GM04503 (cell line): ENCODE data around the gene GPBAR1.
A peak's percentile ranks its signal among the peaks of the same experiment; 100 is the strongest.
"Not testable (repeated sequence)": the region's sequence is repeated elsewhere in the genome, so short reads cannot be mapped to it uniquely, and the experiment has no call there.

ENCODE experiments used
- DNase-seq: peaks from one replicate; pipeline ENCODE4 v3.0.0-alpha.2; 2012; ENCODE audit warnings: low read depth

GPBAR1 gene

DNA sequence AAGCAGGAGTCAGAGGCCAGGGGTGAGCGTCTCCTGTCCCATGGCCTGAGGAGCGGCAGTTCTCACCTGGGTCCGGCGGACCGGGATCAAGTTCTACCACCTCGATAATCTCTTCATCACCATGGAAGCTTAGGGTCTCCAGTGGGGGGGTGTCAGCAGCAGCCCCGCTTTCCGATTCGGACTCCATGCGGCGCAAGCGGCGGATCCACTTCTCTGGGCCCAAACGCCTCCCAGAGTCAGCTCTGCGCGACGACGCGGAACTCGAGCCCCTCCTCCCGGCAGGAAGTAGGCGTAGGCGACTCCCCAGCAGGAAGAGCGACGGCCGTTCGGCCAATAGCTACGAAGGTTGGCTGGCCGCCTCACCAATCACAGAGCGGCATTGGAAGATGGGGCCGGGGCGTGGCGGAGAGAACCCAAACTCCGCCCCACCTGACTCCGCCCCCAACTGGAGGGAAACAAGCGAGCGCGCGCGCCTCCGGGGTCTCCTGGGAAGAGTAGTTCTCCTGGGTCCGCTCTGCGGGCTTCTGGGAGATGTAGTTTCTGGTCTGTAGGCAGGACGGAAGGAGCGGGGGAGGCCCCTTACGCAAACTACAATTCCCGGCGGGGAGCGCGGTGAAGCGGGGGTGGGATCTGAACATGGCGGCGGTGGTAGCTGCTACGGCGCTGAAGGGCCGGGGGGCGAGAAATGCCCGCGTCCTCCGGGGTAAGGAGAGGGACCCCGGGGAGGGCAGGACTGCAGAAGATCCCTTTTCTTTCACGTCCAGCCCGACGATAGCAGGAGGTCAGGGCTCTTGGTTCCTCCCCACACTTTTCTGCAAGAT lies 9.3 kb downstream of the GPBAR1 start, which contains the start of the genes AAMP and PNKD:
AAMP (minus strand) TSS at position 238 of the 821 bp plus-strand sequence; CDS start at position 187, 51 bp downstream.
PNKD (plus strand) TSS at position 620 of the 821 bp plus-strand sequence; CDS start at position 637, 17 bp downstream.
- DNase-seq: peak; percentile 97

DNA sequence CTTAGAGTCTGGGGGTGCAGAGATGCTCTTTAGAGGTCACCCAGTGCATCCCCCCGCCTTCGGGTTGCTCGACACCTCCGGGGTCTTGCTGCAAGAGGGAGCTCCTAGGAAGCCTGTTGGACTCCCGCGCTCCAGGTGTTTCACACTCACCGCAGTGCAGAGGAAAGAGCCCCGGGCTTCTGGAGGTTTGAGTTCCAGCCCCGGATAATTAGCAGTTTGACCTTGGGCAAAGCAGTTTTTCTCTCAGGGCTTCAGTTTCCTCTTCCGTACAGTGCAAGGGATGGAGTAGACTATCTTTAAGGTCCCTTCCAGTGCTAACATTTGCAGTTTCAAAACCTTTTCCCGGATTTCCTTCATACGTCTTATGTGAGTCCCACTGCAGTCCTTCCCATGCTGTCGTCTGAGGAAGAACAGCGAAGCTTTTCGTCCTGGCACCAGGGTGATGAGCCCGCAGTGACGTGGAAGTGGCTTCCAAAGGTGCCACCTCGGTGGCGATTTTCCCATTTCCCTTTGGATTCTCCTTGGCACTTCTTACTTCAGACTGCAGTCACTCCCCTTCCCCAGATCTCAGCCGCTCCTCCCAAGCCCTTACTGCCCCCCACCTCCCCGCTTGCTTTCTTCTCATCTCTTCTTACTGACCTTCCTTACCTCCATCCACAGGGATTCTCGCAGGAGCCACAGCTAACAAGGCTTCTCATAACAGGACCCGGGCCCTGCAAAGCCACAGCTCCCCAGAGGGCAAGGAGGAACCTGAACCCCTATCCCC lies 10.1 kb downstream of the GPBAR1 start:
- DNase-seq: no peak

DNA sequence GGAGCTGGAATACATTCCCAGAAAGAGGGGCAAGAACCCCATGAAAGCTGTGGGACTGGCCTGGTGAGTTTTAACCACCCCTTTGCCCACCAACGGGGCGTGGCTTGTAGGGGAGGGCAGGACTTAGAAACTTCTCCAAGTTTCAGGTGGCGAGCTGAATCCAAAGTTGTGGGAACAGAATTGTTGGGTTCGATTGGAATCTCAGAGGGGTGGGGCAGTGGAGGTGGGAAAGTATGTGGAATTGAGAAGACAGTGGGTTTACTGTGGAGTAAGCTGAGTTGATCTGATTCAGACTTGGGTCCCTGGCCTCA lies 10.6 kb downstream of the GPBAR1 start:
- no peak for DNase-seq

DNA sequence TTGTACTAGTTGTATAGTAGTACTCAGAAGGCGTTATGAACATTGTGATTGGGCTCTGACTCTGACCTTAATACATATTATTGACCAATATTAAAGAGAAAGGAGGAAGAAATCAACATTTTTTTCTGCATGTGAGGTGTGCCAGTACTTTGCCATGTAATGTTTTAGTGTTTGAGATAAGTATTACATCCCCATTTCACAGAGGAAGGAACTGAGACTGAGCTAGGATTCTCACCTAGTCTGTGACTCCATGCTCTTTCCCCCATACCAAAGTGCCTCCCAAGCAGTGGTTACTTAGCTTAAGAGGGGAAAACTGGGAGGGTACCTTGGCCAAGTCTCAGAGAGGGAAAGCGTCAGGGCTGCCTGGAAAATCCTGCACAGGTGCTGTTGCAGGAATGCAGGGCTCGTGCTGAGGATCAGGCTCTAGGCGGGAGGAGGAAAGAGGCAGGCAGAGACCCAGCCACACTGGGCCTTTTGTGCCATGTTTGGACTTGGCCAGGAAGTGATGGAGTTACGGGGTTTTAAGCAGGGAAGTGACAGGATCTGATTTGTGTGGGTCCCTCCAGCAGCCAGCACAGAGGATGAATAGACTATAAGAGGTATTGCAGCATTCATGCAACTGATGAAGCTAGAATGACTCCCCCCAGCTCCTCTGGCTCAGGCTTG lies 11.2 kb downstream of the GPBAR1 start:
- DNase-seq: no peak

DNA sequence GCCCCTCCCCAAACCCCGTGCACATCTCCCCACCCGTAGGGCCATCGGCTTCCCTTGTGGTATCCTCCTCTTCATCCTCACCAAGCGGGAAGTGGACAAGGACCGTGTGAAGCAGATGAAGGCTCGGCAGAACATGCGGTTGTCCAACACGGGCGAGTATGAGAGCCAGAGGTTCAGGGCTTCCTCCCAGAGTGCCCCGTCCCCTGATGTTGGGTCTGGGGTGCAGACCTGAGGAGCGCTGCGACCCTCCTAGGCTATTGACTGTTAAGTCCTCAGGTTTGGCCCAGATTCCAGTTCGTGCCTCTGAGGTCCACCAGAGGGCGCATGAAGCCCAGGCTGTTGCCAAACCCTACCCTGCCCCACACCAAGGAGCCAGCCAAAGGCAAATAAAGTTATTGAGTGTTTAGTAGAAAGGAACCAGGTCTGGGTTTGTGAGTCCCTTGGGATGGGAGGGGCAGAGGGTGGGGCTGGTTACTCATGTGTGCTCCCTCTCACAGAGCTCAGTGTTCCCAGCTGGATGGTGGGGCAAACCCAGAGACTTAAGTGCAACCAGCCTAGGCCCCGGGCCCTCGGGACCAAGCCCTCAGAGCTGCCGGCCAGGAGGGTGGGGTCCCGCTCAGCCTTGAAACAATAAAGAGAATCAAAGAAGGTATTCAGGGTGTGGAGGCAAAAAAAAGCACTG lies 11.9 kb downstream of the GPBAR1 start:
- DNase-seq: peak; percentile 89

DNA sequence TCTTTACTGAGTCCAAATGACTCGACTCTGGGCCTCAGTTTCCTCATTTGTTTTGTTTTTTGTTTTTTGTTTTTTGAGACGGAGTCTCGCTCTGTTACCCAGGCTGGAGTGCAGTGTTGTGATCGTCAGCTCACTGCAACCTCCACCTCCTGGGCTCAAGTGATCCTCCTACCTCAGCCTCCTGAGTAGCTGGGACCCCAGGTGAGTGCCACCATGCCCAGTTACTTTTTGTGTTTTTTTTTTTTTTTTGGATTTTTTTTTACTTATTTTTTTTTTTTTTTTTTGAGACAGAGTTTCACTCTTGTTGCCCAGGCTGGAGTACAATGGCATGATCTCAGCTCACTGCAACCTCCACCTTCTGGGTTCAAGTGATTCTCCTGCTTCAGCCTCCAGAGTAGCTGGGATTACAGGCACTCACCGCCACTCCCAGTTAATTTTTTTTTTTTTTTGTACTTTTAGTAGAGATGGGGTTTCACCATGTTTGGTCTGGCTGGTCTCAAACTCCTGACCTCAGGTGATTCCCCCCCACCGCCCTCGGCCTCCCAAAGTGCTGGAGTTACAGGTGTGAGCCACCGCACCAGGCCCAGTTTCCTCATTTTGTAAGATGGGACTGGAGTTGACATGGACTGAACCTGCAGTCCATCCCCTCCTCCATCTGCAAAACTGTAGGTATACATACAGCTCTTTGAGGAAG lies 12.5 kb downstream of the GPBAR1 start:
- not testable (repeated sequence) for DNase-seq

DNA sequence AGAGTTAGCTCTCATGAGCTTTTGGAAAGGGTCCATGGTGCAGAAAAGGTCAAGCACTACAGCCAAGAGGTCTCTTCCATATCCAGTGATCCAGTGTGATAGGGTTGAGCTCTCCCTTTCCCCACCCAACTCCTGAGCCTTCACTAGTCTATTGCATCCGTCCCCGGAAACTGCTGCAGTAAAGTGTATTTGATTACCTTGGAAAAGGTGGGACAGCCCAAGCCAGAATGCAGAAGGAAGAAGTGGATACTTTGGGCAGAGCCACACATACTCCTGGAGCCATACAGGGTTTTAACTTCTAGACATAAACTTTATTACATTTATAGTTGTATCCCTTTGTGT lies 13.1 kb downstream of the GPBAR1 start:
- DNase-seq: no peak

DNA sequence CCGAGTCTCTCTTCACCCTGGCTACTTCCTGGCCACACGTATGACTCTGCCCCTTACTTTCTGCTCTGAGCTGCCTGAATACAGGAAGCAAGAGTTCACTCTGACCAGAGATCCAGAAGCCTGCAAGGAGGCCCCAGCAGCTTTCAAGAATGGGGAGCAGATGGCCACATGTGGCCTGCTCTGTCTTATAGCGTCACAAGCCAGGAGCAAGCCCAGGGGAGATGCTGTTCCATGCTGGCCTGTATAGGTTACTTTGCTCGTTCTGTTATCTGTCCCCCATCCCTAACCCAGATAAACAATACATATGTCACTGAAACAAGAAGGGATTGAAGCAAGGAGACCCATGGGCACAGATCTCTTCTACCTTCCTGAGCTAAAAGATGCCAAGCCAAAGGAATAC lies 13.8 kb downstream of the GPBAR1 start:
- no peak for DNase-seq

DNA sequence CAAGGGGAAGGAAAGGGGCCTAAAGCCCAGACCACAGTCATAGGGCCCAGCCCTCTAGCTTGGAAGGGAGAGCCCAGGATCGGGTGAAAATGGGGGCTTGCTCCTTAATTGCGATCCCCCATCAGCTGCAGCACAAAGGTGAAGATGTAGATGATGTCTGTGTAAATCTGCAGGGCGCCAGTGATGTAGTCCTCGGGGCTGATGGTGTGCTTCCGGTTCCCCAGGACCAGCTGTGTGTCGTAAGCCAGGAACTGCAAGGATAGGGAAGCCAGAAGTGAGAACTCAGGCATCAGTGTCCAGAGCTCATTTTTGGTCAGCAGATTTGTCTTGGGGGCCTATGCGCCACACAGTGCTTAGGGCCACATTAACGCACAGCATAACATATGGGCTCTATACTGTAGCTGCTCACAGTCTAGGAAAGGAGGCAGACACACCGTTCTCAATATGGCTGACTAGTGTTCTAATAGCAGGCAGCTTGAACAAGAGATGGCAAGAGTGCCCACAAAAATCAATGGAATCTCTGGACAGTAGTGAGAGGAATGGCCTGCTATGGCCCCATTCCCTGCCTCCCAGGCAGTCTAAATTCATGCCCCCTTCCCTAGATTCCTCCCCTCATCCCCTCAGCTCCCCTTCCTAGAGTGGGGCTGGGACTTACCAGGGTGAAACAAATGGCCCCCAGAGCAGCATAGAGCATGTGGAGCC lies 14.7 kb downstream of the GPBAR1 start:
- DNase-seq: no peak

DNA sequence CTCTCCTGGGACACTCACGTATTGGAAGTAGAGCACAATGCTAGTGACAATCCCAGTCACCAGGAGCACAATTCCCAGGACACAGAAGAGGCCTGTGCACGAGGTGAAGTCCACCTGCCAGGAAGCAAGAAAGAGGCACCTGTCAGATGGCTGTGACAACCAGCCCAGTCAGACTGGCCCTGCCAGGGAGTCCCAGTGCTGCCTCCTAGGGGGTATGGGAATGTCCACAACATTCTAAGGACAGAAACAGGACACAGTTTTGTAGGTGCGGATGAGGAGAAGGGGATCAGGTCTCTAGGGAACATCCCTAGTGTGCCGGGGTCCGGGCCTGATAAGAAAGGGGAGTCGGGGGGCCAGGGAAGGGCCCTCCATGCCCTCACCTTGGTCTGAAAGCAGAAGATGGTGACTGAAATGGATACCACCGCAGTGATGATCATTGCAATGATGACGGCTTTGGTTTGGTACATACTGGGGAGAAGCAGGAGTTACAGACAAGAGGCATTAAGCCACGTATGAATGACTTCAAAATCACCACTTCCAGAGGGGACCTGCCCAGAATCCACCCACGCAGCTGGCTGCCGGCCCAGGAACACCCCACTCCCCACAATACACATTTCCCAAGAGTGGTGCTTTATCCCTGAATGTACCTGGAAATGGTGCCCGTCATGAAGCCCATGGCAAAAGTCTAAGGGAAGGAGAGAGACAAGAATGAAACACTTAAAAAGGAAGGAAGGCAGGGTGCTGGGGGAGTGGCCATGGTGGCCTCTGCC lies 16.4 kb downstream of the GPBAR1 start:
- no peak for DNase-seq

DNA sequence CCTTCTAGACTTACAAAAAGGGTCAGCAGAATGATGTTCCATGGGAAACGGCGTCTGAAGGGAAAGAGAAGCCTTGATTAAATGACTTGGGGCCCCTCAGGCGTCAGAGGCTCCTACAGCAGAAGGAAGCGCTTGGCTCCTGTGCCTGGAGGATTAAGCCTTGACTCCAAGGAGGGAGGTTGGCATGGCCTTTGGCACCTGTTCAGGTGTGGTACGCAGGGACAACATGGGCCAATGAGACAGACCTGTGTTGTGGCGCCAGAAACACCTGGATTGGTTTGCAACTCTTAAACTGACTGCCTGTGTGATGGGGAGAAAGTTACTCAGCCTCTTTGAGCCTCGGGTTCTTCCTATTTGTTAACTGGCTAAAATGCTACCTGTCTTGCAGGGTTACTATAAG lies 17.1 kb downstream of the GPBAR1 start:
- no peak for DNase-seq

DNA sequence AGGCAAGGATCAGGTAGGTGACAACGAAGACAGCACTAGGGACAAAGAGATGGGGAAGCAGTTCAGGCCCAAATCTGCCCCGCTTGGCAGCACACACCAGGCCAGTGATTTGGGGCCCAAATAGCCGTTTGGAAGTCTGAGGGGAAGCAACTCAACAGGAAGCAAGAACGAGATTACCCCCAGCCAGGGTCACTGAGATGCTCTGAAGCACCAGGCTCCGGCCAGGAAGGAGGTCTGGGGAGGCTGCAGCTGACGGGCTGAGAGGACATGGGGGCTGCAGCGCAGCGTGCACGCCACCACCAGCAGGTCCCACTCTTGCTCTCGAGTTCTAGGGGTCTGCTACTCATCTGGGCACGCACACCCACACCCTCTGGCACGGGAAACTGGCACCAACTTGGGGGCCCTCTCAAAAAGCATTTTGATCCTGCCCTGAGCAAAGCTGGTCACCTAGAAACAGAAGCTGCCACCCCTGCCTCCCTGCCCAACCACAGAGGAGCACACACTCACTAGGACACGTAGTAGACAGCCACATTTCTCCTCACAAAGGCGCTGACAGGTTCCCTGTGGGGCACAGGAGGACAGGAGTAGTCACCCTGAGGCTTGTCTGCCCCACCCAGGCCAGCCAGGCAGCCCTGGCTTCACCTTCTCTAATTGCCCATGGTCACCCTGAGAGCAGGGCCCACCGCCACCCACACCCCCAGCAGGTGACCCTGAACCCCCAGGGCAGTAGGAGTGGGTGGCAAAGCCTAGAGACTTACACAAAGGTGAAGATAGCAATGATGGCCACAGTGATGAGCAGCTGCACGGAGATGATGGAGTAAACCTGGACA lies 17.9 kb downstream of the GPBAR1 start:
- DNase-seq: no peak

DNA sequence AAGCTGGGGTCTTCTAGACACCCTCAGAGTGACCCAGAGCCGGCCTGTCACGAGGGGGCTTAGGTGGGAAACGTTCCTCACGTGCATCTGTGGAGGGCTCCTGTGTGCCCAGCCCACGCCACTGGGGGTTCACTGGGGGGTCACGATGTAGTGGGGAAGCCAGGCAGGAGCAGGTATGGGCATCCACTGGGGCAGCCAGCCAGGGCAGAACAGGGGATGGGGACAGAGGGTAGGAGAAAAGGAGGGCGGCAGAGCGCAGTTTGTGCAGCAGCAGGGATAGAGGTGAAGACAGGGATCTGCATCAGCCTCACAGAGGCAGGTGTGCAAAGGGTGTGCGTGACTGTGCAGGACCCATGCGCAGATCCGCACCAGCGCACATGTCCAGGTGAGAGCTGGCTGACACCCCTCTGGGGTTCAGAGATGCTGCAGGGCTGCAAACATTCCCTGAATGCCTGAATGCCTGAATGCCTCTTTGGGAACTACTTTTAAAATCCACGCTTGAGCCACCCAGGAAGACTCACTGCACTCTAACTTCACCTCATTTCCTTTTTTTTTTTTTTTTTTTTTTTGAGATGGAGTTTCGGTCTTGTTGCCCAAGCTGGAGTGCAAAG lies 19.6 kb downstream of the GPBAR1 start:
- no peak for DNase-seq

DNA sequence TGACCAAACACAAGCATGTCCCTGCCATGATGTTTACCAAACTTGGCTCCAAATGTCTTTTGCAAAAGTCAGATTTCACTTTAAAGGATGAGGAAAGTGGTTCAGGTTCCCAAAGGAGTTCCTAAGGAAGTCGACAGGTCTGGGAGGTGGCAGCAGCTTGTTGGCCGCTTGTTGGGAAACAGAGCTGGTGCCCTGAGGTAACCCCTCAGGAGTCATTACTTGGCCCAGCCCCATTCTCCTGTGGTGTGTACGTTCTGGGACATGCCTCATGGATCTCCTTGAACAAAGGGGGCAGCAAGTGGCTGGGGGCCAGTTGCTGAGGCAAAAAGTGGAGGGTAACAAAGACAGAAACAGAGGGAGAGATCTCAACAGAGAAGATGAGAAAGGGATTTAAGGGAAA lies 20.6 kb downstream of the GPBAR1 start:
- no peak for DNase-seq

DNA sequence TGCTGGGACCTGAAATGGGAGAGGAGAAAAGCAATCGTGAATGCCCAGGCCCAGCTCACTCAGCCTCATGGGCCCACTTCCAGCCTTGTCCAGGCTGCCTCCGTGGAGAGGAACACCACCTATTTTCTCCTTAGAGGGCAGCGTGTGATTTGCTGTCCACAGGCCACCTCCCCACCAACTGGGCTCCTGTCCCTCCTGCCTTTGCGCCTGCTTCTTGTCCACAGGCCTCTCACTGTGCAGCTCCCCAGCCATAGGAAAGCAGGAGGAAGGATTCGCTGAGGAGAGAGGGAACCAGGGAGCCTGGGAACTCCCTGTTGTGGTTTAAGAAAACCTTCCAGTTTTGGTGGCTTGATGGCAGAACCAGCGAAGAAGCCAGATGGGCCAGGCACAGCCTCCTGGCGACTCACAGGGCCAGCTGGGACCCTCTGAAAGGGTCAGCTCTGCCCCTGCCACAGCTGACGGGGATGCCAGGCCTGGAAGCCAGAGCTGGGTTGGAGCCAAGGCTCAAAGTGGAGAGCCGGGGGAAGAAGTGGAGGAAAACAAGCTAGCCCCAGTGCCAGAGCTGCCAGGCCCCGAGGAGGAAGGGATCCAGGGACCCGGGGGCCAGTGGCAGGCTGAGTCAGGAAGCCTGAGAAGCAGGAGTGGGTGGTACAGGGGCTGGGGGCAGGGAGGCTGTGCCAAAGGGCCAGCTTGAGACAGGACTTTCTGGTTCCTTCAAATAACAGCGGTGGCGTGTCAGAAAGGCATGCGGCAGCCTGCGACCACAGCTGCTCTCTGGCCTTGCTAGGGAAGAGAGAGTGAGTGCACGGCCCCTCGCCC lies 21.6 kb downstream of the GPBAR1 start:
- DNase-seq: no peak

DNA sequence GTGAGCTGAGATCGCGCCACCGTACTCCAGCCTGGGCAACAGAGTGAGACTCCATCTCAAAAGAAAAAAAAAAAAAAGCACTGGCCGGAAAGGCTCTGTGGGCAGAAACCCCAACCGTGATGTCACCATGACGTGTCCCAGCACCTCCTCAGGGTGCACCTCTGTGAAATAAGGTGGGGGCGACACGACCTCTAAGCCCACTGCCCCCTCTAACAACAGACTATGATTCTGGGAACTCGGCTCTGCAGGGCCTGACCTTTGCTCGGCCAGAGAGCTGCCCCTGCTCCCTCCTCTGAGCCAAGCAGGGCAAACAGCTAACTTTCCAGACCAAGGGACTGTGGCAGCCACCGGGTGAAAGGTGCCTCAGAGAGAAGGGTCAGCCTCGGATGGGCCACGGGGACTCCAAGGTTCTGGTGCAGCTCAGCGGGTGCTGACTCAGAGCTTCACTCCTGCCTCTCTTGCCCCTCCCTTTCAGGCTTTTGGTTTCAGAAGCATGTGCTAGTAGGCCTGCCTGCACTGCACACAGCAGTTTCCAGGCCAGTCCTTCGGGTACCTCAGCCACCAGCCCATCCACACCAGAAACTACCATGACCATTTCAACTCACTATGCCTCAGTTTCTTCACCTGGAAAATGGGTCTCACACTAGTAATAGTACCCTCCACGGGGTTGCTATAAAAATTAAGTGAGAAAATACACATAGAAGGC lies 23.4 kb downstream of the GPBAR1 start:
- DNase-seq: peak; percentile 42

DNA sequence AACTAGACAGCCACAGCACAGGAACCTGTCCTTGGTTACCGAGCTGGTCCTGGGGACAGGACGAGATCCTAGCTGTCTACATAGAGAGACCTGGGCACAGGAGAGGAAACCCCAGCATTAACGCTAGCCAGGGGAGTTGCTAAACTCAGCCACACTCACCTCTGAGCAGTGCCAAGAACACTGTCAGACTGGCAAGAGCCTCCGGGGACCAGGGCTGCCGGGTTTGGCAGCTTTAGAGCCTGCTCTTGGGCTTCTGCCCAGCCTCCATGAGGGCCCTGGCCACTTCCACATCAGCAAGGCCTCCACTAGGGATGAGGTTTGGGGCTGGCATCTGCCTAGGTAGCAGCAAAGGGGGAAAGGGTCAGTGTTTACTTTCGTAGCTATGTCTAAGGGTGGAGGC lies 24.8 kb downstream of the GPBAR1 start:
- peak; percentile 49 for DNase-seq
